HepG2 (cell line): ENCODE measurements around the gene PA2G4. TPM values are rescaled to one million over a fixed set of nuclear protein-coding genes. Genes with fewer than 3 reads are reported as not detected.

Source experiments
- ARHGAP35 ChIP-seq: sonication (generic); formaldehyde crosslinking; IDR thresholded peaks from 2 replicates; pipeline ENCODE4 v1.9.0; 2022; ENCODE audit warnings: mild to moderate bottlenecking, inconsistent platforms, moderate library complexity, missing genetic modification reagents, borderline replicate concordance
- ETV5 ChIP-seq: IDR thresholded peaks from 2 replicates; pipeline ENCODE4 v1.6.1; 2018; ENCODE audit warnings: missing biosample characterization, missing genetic modification reagents, inconsistent platforms, borderline replicate concordance
- GABPB1 ChIP-seq: IDR thresholded peaks from 2 replicates; pipeline ENCODE4 v1.6.1; 2016; ENCODE audit warnings: mild to moderate bottlenecking, missing genetic modification reagents, moderate library complexity, missing compliant biosample characterization
- MBD4 ChIP-seq: IDR thresholded peaks from 2 replicates; pipeline ENCODE4 v1.6.1; 2012; ENCODE audit warnings: low read length, inconsistent platforms, borderline replicate concordance
- MTA1 ChIP-seq: sonication (generic); formaldehyde crosslinking; IDR thresholded peaks from 2 replicates; pipeline ENCODE4 v1.4.0; 2020; ENCODE audit warnings: missing genetic modification reagents, mild to moderate bottlenecking, borderline replicate concordance
- NFE2L1 ChIP-seq: sonication (generic); formaldehyde crosslinking; IDR thresholded peaks from 2 replicates; pipeline ENCODE4 v1.4.0; 2020; ENCODE audit warnings: missing genetic modification reagents, mild to moderate bottlenecking, borderline replicate concordance
- PHF5A ChIP-seq: IDR thresholded peaks from one replicate; pipeline ENCODE4 v1.6.1; 2018; ENCODE audit warnings: low read depth, missing genetic modification reagents; ENCODE audit not compliant: unreplicated experiment
- PHF8 ChIP-seq: sonication (generic); formaldehyde crosslinking; IDR thresholded peaks from 2 replicates; pipeline ENCODE4 v1.5.0; 2020; ENCODE audit warnings: missing genetic modification reagents
- POLR2A ChIP-seq, 2 experiments: IDR thresholded peaks; 2 replicates each; pipeline ENCODE4 v1.6.1; 2011; ENCODE audit warnings: low read depth in 2 of 2, low read length in 2 of 2, mild to moderate bottlenecking in 1 of 2, moderate library complexity in 1 of 2; ENCODE audit not compliant: insufficient read depth in 1 of 2
- PPARG ChIP-seq: conservative IDR thresholded peaks from 2 replicates; pipeline ENCODE4 v1.6.1; 2016; ENCODE audit warnings: missing biosample characterization, missing genetic modification reagents
- RBM39 ChIP-seq: fragments of 200-400 bp; formaldehyde crosslinking; IDR thresholded peaks from one replicate; pipeline ENCODE4 v1.6.1; 2018; ENCODE audit warnings: antibody characterized with exemption, mild to moderate bottlenecking, low read depth, low read length; ENCODE audit not compliant: poor library complexity, severe bottlenecking
- SETDB1 ChIP-seq: sonication (generic); formaldehyde crosslinking; IDR thresholded peaks from 2 replicates; pipeline ENCODE4 v1.5.1; 2020; ENCODE audit warnings: missing genetic modification reagents, mild to moderate bottlenecking, borderline replicate concordance
- TBX2 ChIP-seq: sonication (generic); formaldehyde crosslinking; IDR thresholded peaks from 2 replicates; pipeline ENCODE4 v1.5.0; 2020; ENCODE audit warnings: missing genetic modification reagents, mild to moderate bottlenecking, borderline replicate concordance
- ZBTB21 ChIP-seq: sonication (generic); formaldehyde crosslinking; IDR thresholded peaks from 2 replicates; pipeline ENCODE4 v1.4.0; 2020; ENCODE audit warnings: missing genetic modification reagents
- ZNF124 ChIP-seq: sonication (generic); formaldehyde crosslinking; IDR thresholded peaks from 2 replicates; pipeline ENCODE4 v1.4.0; 2020; ENCODE audit warnings: missing genetic modification reagents
- ZNF143 ChIP-seq: sonication (generic); formaldehyde crosslinking; IDR thresholded peaks from 2 replicates; pipeline ENCODE4 v1.4.0; 2020; ENCODE audit warnings: missing genetic modification reagents
- ZNF296 ChIP-seq: sonication (generic); formaldehyde crosslinking; conservative IDR thresholded peaks from 2 replicates; pipeline ENCODE4 v1.5.0; 2020; ENCODE audit warnings: mild to moderate bottlenecking, missing genetic modification reagents
- ZNF34 ChIP-seq: sonication (generic); formaldehyde crosslinking; IDR thresholded peaks from 2 replicates; pipeline ENCODE4 v1.4.0; 2020; ENCODE audit warnings: mild to moderate bottlenecking, missing genetic modification reagents, borderline replicate concordance
- ZNF577 ChIP-seq: sonication (generic); formaldehyde crosslinking; IDR thresholded peaks from 2 replicates; pipeline ENCODE4 v1.4.0; 2020; ENCODE audit warnings: mild to moderate bottlenecking, low read depth, missing genetic modification reagents, borderline replicate concordance
- ZNF746 ChIP-seq: sonication (generic); formaldehyde crosslinking; IDR thresholded peaks from 2 replicates; pipeline ENCODE4 v1.8.0; 2022; ENCODE audit warnings: mild to moderate bottlenecking, missing genetic modification reagents
- ZNF780A ChIP-seq: sonication (generic); formaldehyde crosslinking; IDR thresholded peaks from 2 replicates; pipeline ENCODE4 v1.8.0; 2022; ENCODE audit warnings: mild to moderate bottlenecking, missing genetic modification reagents, moderate library complexity
- ZSCAN12 ChIP-seq: sonication (generic); formaldehyde crosslinking; IDR thresholded peaks from 2 replicates; pipeline ENCODE4 v1.9.0; 2021; ENCODE audit warnings: mild to moderate bottlenecking, missing genetic modification reagents
- ZSCAN29 ChIP-seq: sonication (generic); formaldehyde crosslinking; conservative IDR thresholded peaks from 2 replicates; pipeline ENCODE4 v1.4.0; 2020; ENCODE audit warnings: mild to moderate bottlenecking, missing genetic modification reagents
- polyA plus RNA-seq, 8 experiments: library from polyadenylated mRNA; depleted of rRNA in 3 of 8; stranded (reverse) in 7 of 8; unstranded in 1 of 8; fragments of >200 nt; fragmentation: Illumina TruSeq in 4 of 8; extraction: Trizol in 4 of 8; gene quantifications; 2 replicates each; pipeline versions ENCODE4 v1.2.1 to v1.2.3, GENCODE V29; 2011 to 2016; ENCODE audit warnings: low read depth in 4 of 8, missing spikeins in 1 of 8, mixed read lengths in 1 of 8; ENCODE audit not compliant: insufficient read depth in 1 of 8
- total RNA-seq, 5 experiments: library from RNA; depleted of rRNA; stranded (reverse); fragments of >200 nt; fragmentation: Illumina TruSeq; extraction: Trizol; gene quantifications; 2 replicates each; pipeline ENCODE4 v1.2.3, GENCODE V29; 2016; ENCODE audit warnings: low read depth in 1 of 5
- TF ChIP-seq, protein P1 (sequence below): sonication (generic); formaldehyde crosslinking; IDR thresholded peaks from 2 replicates; pipeline ENCODE4 v1.4.0; 2020; ENCODE audit warnings: missing genetic modification reagents
- TF ChIP-seq, protein P2 (sequence below): sonication (generic); formaldehyde crosslinking; IDR thresholded peaks from 2 replicates; pipeline ENCODE4 v1.8.0; 2022; ENCODE audit warnings: missing genetic modification reagents, low read depth, mild to moderate bottlenecking, borderline replicate concordance
- TF ChIP-seq, protein P3 (sequence below): sonication (generic); formaldehyde crosslinking; IDR thresholded peaks from 2 replicates; pipeline ENCODE4 v1.8.1; 2023; ENCODE audit warnings: mild to moderate bottlenecking, missing genetic modification reagents
- TF ChIP-seq, protein P4 (sequence below): IDR thresholded peaks from 2 replicates; pipeline ENCODE4 v1.6.1; 2016

PA2G4 gene
- total and polyA plus RNA-seq, 2 of the 13 experiments (the other 11 are each of a cell fraction or from before 2014, with no cell fraction given): 147 to 240 TPM

DNA sequence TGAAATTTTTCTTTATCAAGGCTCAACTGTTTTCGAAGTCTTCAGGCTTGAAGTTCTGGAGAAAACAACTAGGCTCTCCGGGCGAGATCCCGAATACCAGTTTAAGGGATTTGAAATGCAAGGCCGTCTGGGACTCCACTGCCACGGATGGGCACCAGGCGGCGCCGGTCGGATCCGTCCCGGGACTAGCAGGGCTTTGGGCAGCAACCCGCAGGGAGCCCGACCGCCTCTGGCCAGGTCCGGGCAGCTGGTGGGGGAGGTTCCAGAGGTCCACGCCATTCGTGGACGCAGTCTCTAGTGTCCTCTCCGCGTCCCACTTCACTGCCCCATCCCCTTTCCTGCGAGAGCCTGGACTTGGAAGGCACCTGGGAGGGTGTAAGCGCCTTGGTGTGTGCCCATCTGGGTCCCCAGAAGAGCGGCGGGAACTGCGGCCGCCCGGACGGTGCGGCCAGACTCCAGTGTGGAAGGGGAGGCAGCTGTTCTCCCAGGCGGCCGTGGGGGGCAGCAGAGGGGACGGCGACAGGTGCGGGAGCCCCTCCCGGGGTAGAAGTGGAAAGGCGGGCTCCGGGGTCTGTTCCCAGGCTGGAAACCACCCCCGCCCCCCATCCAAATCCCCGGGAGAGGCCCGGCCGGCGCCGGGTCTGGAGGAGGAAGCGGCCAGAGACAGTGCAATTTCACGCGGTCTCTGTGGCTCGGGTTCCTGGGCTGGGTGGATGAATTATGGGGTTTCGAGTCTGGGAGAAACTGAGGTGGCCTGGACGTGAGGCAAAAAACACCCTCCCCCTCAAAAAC lies 25.2 kb upstream of the PA2G4 start (continued):
- TF ChIP-seq, protein P1, sequence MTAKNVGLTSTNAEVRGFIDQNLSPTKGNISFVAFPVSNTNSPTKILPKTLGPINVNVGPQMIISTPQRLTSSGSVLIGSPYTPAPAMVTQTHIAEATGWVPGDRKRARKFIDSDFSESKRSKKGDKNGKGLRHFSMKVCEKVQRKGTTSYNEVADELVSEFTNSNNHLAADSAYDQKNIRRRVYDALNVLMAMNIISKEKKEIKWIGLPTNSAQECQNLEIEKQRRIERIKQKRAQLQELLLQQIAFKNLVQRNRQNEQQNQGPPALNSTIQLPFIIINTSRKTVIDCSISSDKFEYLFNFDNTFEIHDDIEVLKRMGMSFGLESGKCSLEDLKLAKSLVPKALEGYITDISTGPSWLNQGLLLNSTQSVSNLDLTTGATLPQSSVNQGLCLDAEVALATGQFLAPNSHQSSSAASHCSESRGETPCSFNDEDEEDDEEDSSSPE: peak; percentile 76
- TF ChIP-seq ETV5 (peak; percentile 43; the same call in 1 of the 2 replicates), MTA1 (CRISPR knock-in tag) (no peak), ARHGAP35 (CRISPR knock-in tag) (no peak), RBM39 (peak; percentile 56), GABPB1 (peak; percentile 66; the same call in 1 of the 2 replicates), MBD4 (no peak), ZNF577 (CRISPR knock-in tag) (no peak), ZNF780A (CRISPR knock-in tag) (no peak), PHF8 (CRISPR knock-in tag) (peak; percentile 78), ZNF143 (peak; percentile 51; the same call in 1 of the 2 replicates), SETDB1 (CRISPR knock-in tag) (no peak), ZNF34 (CRISPR knock-in tag) (no peak), ZBTB21 (CRISPR knock-in tag) (no peak), ZSCAN12 (no peak; the same call in 1 of the 2 replicates), PPARG (CRISPR knock-in tag) (no peak), ZNF296 (CRISPR knock-in tag) (peak; percentile 63), PHF5A (CRISPR knock-in tag) (no peak), TBX2 (peak; percentile 48; the same call in 1 of the 2 replicates), NFE2L1 (CRISPR knock-in tag) (no peak), ZNF124 (CRISPR knock-in tag) (no peak), POLR2A (IDR thresholded peaks at IDR 0.05; ENCODE audit: insufficient read depth in 1 of 2, low read depth in 2 of 2, low read length in 2 of 2) (peak; percentile 67 to 73; a peak in 3 of 4 replicates), ZNF746 (0 out of 2 replicates have a peak, but pooled peaks have one; percentile 13), ZSCAN29 (CRISPR knock-in tag) (0 out of 2 replicates have a peak, but pooled peaks have one; percentile 52)
- TF ChIP-seq, protein P2, sequence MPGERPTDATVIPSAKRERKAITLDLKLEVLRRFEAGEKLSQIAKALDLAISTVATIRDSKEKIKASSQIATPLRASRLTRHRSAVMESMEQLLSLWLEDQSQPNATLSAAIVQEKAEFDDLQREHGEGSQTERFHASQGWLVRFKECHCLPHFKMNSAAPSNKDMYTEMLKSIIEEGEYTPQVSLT (CRISPR knock-in tag): no peak
- TF ChIP-seq, protein P3, sequence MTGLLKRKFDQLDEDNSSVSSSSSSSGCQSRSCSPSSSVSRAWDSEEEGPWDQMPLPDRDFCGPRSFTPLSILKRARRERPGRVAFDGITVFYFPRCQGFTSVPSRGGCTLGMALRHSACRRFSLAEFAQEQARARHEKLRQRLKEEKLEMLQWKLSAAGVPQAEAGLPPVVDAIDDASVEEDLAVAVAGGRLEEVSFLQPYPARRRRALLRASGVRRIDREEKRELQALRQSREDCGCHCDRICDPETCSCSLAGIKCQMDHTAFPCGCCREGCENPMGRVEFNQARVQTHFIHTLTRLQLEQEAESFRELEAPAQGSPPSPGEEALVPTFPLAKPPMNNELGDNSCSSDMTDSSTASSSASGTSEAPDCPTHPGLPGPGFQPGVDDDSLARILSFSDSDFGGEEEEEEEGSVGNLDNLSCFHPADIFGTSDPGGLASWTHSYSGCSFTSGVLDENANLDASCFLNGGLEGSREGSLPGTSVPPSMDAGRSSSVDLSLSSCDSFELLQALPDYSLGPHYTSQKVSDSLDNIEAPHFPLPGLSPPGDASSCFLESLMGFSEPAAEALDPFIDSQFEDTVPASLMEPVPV (CRISPR knock-in tag): no peak
- TF ChIP-seq, protein P4, sequence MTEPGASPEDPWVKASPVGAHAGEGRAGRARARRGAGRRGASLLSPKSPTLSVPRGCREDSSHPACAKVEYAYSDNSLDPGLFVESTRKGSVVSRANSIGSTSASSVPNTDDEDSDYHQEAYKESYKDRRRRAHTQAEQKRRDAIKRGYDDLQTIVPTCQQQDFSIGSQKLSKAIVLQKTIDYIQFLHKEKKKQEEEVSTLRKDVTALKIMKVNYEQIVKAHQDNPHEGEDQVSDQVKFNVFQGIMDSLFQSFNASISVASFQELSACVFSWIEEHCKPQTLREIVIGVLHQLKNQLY (CRISPR knock-in tag): peak; percentile 53
